Measurements from ENCODE around the gene RPL15.
A peak's percentile ranks its signal among the peaks of the same experiment; 100 is the strongest.

RPL15 gene

GRCh38 chr3:23913873-23914743 lies 2.8 kb upstream of the RPL15 start:
- TF ChIP-seq CTCF (IDR thresholded peaks at IDR 0.05), result no peak
- TF ChIP-seq ZFX (IDR thresholded peaks at IDR 0.05; ENCODE audit: borderline replicate concordance), result no peak
- no peak overlapping the region for H3K27ac ChIP-seq

- no peak for TF ChIP-seq CTCF (IDR thresholded peaks at IDR 0.05)
- TF ChIP-seq ZFX (IDR thresholded peaks at IDR 0.05; ENCODE audit: borderline replicate concordance), result no peak
- no peak overlapping the region for H3K27ac ChIP-seq
These were observed 1.3 kb upstream of the RPL15 start for GRCh38 chr3:23915537-23916108.

- peak overlapping the region; percentile 85 for H3K27ac ChIP-seq
- TF ChIP-seq CTCF (IDR thresholded peaks at IDR 0.05), result no peak
- TF ChIP-seq ZFX (IDR thresholded peaks at IDR 0.05; ENCODE audit: borderline replicate concordance), result no peak
These were observed 613 bp upstream of the RPL15 start for GRCh38 chr3:23916152-23916885.

- H3K27ac ChIP-seq, result peak overlapping the region; percentile 85
These were observed 859 bp downstream of the RPL15 start for GRCh38 chr3:23917679-23918303.

- peak overlapping the region; percentile 85 for H3K27ac ChIP-seq
These were observed 1.4 kb downstream of the RPL15 start for GRCh38 chr3:23918331-23918730.

GRCh38 chr3:23919628-23920027 lies 2.7 kb downstream of the RPL15 start:
- TF ChIP-seq CTCF (IDR thresholded peaks at IDR 0.05) (no peak), ZFX (IDR thresholded peaks at IDR 0.05; ENCODE audit: borderline replicate concordance) (no peak)
- peak overlapping the region; percentile 41 for H3K27ac ChIP-seq

- TF ChIP-seq ZFX (IDR thresholded peaks at IDR 0.05; ENCODE audit: borderline replicate concordance) (no peak), CTCF (IDR thresholded peaks at IDR 0.05) (no peak)
- H3K27ac ChIP-seq, result peak overlapping the region; percentile 41
These were observed 3.3 kb downstream of the RPL15 start for GRCh38 chr3:23920151-23920655.
